ENCODE results near the gene SAMD5.

- TF ChIP-seq, protein P1, sequence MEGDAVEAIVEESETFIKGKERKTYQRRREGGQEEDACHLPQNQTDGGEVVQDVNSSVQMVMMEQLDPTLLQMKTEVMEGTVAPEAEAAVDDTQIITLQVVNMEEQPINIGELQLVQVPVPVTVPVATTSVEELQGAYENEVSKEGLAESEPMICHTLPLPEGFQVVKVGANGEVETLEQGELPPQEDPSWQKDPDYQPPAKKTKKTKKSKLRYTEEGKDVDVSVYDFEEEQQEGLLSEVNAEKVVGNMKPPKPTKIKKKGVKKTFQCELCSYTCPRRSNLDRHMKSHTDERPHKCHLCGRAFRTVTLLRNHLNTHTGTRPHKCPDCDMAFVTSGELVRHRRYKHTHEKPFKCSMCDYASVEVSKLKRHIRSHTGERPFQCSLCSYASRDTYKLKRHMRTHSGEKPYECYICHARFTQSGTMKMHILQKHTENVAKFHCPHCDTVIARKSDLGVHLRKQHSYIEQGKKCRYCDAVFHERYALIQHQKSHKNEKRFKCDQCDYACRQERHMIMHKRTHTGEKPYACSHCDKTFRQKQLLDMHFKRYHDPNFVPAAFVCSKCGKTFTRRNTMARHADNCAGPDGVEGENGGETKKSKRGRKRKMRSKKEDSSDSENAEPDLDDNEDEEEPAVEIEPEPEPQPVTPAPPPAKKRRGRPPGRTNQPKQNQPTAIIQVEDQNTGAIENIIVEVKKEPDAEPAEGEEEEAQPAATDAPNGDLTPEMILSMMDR (IDR thresholded peaks at IDR 0.05), result no peak
- TF ChIP-seq POLR2AphosphoS5 (IDR thresholded peaks at IDR 0.05; ENCODE audit: low read depth, low read length) (no peak), REST (IDR thresholded peaks at IDR 0.05; ENCODE audit: insufficient read depth in 1 of 2, low read depth in 2 of 2, low read length in 1 of 2) (no peak), TCF7L2 (IDR thresholded peaks at IDR 0.05; ENCODE audit: low read depth, low read length) (no peak)
These were observed 57.9 kb downstream of the SAMD5 start for GRCh38 chr6:147566244-147566898.

Measured in Panc1 (cell line).